GM12865 (cell line): Measurements from ENCODE around the gene LATS2.

ENCODE experiments used
- DNase-seq: peaks from one replicate; pipeline ENCODE4 v3.0.0; 2010; ENCODE audit warnings: low read depth
- H3K4me3 ChIP-seq: 2 replicates; pipeline ENCODE4 v1.5.1; 2011; ENCODE audit warnings: mild to moderate bottlenecking, low read depth, low read length, control low read depth
- CTCF ChIP-seq: IDR thresholded peaks from 2 replicates; pipeline ENCODE4 v1.5.1; 2011; ENCODE audit warnings: low read length, control low read depth, low read depth, inconsistent platforms; ENCODE audit not compliant: insufficient read depth; ENCODE audit errors: missing control alignments

LATS2 gene

GRCh38 chr13:21079761-21080592, 18.6 kb upstream of the LATS2 start:
- DNase-seq, result no peak
- H3K4me3 ChIP-seq, result no peak overlapping the region
- TF ChIP-seq CTCF, result no peak

GRCh38 chr13:21079221-21079620, 17.8 kb upstream of the LATS2 start:
- no peak for DNase-seq
- TF ChIP-seq CTCF, result no peak
- no peak overlapping the region for H3K4me3 ChIP-seq

- no peak overlapping the region for H3K4me3 ChIP-seq
- DNase-seq, result no peak
- TF ChIP-seq CTCF, result no peak
Measured at GRCh38 chr13:21078501-21078900, 17.1 kb upstream of the LATS2 start.

- DNase-seq, result no peak
- no peak overlapping the region for H3K4me3 ChIP-seq
- no peak for TF ChIP-seq CTCF
Measured at GRCh38 chr13:21077788-21078353, 16.5 kb upstream of the LATS2 start.

- no peak for TF ChIP-seq CTCF
- no peak for DNase-seq
- no peak overlapping the region for H3K4me3 ChIP-seq
Measured at GRCh38 chr13:21077076-21077787, 15.8 kb upstream of the LATS2 start.

GRCh38 chr13:21076253-21076652, 14.9 kb upstream of the LATS2 start:
- peak overlapping the region; percentile 31; the same call in 1 of the 2 replicates for H3K4me3 ChIP-seq
- TF ChIP-seq CTCF, result no peak
- DNase-seq, result no peak
